ENCODE measurements around the gene CDH4.

The CDH4 gene

GRCh38 chr20:61385296-61385695, 133.2 kb downstream of the CDH4 start:
- no peak for DNase-seq (ENCODE audit: low read depth in 1 of 2, low spot score in 1 of 2)
- in situ Hi-C loops (cut with HindIII; ENCODE audit: low pct_unique_long_range_greater_than_20kb, low sequenced_read_pairs) = no loop called here
- no peak for TF ChIP-seq JUND (IDR thresholded peaks at IDR 0.05; ENCODE audit: low read depth)

DNA sequence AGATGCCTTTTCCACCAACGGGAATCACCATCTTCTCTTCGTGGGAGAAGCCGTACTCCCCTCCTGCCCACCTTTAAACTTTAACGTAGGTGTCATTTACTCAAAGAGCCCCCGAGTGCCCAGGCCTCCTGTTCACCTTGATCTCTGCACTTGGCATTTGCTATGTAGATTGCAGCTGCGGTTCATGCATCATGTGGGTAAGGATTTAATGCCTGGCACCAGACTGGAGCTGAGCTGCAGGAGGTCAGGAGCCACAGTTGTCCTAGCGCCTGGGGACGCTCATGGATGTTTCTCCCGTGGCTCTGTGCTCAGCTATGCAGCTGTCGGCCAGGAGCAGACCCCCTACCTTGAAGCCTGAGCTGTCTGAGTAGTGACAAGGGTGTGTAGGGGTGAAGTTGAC, 133.7 kb downstream of the CDH4 start:
- TF ChIP-seq JUND (IDR thresholded peaks at IDR 0.05; ENCODE audit: low read depth) = no peak
- in situ Hi-C loops (cut with HindIII; ENCODE audit: low pct_unique_long_range_greater_than_20kb, low sequenced_read_pairs) = no loop called here

DNA sequence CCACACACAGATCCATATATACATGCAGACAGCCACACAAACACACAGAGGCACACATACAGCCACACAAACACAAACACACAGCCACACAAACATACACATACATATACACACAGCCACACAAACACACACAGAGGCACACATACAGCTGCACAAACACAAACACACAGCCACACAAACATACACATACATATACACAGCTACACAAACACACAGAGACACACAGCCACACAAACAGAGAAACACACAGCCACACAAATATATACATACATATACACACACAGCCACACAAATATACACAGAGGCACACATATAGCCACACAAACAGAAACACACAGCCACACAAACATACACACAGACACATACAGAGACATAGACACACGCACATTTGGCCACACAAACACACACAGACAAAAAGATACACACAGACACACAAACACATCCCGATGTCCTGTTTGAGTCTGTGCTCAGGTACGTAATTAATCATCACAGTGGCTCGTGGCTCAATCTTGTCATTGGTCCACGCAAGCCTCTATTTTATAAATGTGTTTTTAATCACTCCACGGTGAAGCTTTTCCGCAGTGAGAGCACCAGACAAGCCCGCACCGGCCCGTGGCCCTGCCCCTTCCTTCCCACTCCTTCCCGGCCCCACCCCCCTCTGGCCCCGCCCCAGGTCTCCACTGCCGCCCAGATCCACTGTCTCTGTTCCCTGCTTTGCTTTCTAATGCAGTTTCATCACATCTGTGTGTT, 135.3 kb downstream of the CDH4 start:
- TF ChIP-seq JUND (IDR thresholded peaks at IDR 0.05; ENCODE audit: low read depth) = no peak
- in situ Hi-C loops (cut with HindIII; ENCODE audit: low pct_unique_long_range_greater_than_20kb, low sequenced_read_pairs) = no loop called here
- no peak for DNase-seq (ENCODE audit: low read depth in 1 of 2, low spot score in 1 of 2)

More for the DNA sequence above, 133.7 kb downstream of the CDH4 start:
- no peak for DNase-seq (ENCODE audit: low read depth in 1 of 2, low spot score in 1 of 2)

DNA sequence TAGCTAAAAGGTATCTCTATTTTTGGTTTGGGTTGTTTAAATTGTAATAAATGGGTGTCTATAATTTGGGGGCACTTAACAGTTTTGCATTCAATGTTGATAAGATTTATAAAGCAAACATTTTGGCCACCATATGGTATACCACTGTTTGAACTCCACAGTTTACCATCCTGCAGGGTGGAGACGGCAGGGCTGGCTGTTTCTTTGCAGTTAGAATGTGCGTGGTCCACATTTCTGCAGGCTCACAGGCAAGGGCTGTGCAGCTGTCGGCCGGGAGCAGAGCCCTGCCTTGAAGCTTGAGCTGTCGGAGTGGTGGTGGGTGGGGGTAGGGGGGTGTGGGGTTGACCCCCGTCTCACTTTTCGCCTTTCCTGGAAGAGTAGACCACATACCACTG, 135.9 kb downstream of the CDH4 start:
- TF ChIP-seq JUND (IDR thresholded peaks at IDR 0.05; ENCODE audit: low read depth) = no peak
- DNase-seq (ENCODE audit: low read depth in 1 of 2, low spot score in 1 of 2) = no peak
- in situ Hi-C loops (cut with HindIII; ENCODE audit: low pct_unique_long_range_greater_than_20kb, low sequenced_read_pairs) = no loop called here

DNA sequence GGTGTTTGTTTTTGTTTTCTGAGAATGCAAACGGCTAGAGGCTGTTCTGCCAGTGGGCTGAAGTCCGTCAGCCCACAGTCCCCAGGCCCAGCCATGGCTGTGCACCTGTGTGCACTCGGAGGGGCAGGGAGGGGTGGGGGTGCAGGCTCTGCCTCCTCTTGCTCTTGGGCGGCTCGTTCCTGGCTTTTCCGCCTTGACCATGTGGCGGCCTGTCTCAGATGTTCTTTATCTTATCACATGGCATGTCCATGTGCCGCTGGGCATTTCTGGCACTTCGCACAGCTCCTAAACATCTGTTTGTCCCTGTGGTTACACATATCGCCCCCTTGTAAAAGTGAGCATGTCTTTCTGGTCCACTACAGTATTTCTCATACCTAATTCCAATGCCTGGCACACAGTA, 137.0 kb downstream of the CDH4 start:
- no peak for DNase-seq (ENCODE audit: low read depth in 1 of 2, low spot score in 1 of 2)
- TF ChIP-seq JUND (IDR thresholded peaks at IDR 0.05; ENCODE audit: low read depth) = no peak
- in situ Hi-C loops (cut with HindIII; ENCODE audit: low pct_unique_long_range_greater_than_20kb, low sequenced_read_pairs) = no loop called here

- in situ Hi-C loops (cut with HindIII; ENCODE audit: low pct_unique_long_range_greater_than_20kb, low sequenced_read_pairs) = no loop called here
- DNase-seq (ENCODE audit: low read depth in 1 of 2, low spot score in 1 of 2) = no peak
- no peak for TF ChIP-seq JUND (IDR thresholded peaks at IDR 0.05; ENCODE audit: low read depth)
Measured at GRCh38 chr20:61391185-61391584, 139.1 kb downstream of the CDH4 start.

DNA sequence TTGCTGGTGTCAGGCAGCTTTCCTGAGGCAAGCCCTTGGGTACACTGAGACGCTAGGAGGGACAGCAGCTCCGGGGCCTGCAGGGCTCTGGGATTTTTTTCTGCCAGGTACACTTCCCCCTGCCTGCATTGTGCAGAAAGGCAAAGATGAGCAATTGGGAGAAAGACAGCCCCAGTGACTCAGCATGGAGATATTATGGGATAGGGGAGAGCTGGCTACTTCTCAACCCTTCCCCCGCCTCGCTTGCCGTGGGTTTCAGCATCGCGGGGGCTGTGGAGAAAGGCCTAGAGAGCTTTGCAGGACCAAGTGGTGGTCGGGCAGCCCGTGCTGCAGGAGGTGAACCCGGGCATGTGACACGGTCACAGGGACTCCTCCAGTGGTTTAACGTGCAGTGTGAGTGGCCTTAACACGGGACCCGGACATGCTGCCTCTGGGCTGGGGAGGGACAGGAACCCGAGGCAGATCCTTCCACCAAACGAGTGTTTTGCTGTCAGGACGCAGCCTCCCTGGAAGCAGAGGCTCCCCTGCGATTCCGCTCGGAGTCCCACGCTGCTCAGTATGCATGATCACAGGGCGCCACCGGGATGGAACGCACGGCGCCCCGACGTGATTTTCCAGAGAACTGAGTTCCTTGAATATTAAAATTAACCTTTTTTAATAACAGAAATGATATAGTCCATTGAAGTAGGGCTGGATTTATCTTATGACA, 139.9 kb downstream of the CDH4 start:
- TF ChIP-seq JUND (IDR thresholded peaks at IDR 0.05; ENCODE audit: low read depth) = no peak
- in situ Hi-C loops (cut with HindIII; ENCODE audit: low pct_unique_long_range_greater_than_20kb, low sequenced_read_pairs) = no loop called here
- no peak for DNase-seq (ENCODE audit: low read depth in 1 of 2, low spot score in 1 of 2)

- no peak for TF ChIP-seq JUND (IDR thresholded peaks at IDR 0.05; ENCODE audit: low read depth)
- DNase-seq (ENCODE audit: low read depth in 1 of 2, low spot score in 1 of 2) = no peak
- in situ Hi-C loops (cut with HindIII; ENCODE audit: low pct_unique_long_range_greater_than_20kb, low sequenced_read_pairs) = no loop called here
Measured at GRCh38 chr20:61394088-61394799, 142.2 kb downstream of the CDH4 start.

DNA sequence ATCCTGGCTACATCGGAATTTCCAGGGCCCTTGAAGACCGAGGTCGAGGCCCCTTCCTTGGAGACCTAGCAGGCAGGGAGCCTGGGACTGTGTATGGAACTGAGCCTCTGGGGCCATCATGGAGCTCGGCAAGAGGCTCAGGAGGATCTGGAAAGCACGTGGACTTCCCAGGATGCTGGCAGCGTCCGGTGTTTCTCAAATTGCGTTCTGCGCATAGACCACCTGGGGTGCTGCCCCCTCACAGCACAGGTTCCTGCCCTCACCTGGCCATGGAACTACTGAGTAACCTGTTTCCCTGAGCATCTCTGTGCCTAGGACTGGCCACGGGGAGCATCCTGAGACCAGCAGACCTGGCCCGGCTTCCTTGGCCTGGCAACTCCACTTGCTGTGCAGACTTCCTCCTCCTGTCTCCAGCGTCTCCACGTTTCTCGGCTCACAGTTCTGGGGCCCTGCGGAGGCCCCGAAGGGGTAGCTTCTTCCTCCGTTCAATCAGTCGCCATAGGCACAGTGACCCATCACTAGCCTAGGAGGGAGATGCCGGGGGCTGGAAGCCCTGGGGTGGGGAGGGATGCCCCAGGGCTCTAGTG, 144.3 kb downstream of the CDH4 start:
- DNase-seq (ENCODE audit: low read depth in 1 of 2, low spot score in 1 of 2) = no peak
- in situ Hi-C loops (cut with HindIII; ENCODE audit: low pct_unique_long_range_greater_than_20kb, low sequenced_read_pairs) = no loop called here
- no peak for TF ChIP-seq JUND (IDR thresholded peaks at IDR 0.05; ENCODE audit: low read depth)

GRCh38 chr20:61397146-61397545, 145.1 kb downstream of the CDH4 start:
- no peak for DNase-seq (ENCODE audit: low read depth in 1 of 2, low spot score in 1 of 2)
- in situ Hi-C loops (cut with HindIII; ENCODE audit: low pct_unique_long_range_greater_than_20kb, low sequenced_read_pairs) = no loop called here
- TF ChIP-seq JUND (IDR thresholded peaks at IDR 0.05; ENCODE audit: low read depth) = no peak

DNA sequence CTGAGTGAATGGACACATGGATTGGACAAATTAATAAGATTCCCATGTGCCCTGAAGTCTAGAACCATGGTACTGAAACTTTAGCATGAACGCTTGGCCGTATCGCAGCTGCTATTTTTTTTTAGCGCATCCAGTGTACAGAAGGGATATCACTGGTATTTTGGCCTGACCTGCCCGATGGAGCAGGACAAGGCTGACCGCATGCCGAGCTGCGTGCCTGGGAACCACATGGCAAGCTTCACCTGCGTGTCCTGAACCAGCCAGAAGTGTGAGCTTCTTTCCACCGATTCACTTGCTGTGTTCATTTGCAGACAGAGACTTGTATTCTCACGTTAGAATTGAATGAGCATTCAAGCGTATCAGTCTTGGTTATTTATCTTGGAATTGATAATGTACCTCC, 145.7 kb downstream of the CDH4 start:
- in situ Hi-C loops (cut with HindIII; ENCODE audit: low pct_unique_long_range_greater_than_20kb, low sequenced_read_pairs) = no loop called here
- no peak for DNase-seq (ENCODE audit: low read depth in 1 of 2, low spot score in 1 of 2)
- no peak for TF ChIP-seq JUND (IDR thresholded peaks at IDR 0.05; ENCODE audit: low read depth)

DNA sequence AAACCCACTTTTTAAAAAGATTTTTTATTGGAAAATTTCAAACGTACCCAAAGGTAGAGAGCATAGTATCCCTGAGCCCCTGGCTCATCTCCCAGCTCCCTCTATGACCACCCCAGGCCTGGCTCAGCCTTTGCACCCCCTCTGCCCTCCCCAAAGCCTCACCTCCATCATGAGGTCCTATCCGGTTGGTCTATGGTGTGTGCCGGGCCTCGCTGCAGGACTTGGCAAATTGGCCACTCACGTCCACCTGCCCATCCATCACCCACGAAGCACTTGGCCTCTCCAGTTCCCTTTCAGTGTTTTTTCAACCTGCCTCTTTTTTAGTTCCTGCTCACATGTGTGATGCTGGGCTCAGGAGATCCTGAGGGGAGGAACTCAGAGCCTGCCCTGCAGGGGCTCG, 147.4 kb downstream of the CDH4 start:
- in situ Hi-C loops (cut with HindIII; ENCODE audit: low pct_unique_long_range_greater_than_20kb, low sequenced_read_pairs) = no loop called here
- DNase-seq (ENCODE audit: low read depth in 1 of 2, low spot score in 1 of 2) = no peak
- no peak for TF ChIP-seq JUND (IDR thresholded peaks at IDR 0.05; ENCODE audit: low read depth)

DNA sequence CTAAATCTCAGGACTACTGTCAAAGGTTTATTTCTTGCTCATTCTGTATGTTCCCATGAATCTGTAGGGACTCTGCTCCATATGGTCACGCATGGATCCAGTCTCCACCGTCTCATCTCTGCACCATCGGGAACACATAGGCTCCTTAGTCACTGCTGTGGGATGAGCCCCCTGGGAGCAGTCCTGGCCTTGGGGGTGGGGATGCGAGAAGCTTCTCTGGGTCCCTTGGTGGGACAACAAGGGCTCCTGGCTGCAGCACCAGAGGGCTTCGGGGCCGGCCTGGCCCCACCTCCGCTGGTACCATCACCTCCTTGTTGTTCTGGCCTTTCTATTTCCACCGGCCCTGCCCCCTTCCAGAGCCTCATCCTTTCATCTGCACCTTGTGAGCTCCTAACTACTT, 148.4 kb downstream of the CDH4 start:
- TF ChIP-seq JUND (IDR thresholded peaks at IDR 0.05; ENCODE audit: low read depth) = no peak
- in situ Hi-C loops (cut with HindIII; ENCODE audit: low pct_unique_long_range_greater_than_20kb, low sequenced_read_pairs) = no loop called here
- no peak for DNase-seq (ENCODE audit: low read depth in 1 of 2, low spot score in 1 of 2)

All from T47D (cell line).